Right cardiac atrium (tissue), 5 donors: ENCODE measurements around the gene CES5A. TPM values are rescaled to one million over a fixed set of nuclear protein-coding genes. Genes with fewer than 3 reads are reported as not detected.
A peak's percentile ranks its signal among the peaks of the same experiment; 100 is the strongest.
"Not testable (repeated sequence)": the region's sequence is repeated elsewhere in the genome, so short reads cannot be mapped to it uniquely, and the experiment has no call there.

ENCODE experiments used
- ATAC-seq, 2 donors: fragments of 200-7000 bp; cut with Tn5 transposase; one replicate each; pipeline versions ENCODE4 v1.8.0 to v1.9.1; 2020; ENCODE audit warnings: moderate library complexity in 2 of 2, mild to moderate bottlenecking in 1 of 2
- DNase-seq, 3 donors: peaks; one replicate each; pipeline ENCODE4 v3.0.0-alpha.2; 2020
- H3K27ac ChIP-seq: one replicate; pipeline ENCODE4 v1.5.1; 2013; ENCODE audit warnings: mild to moderate bottlenecking, low read length, control low read depth, moderate library complexity
- H3K27me3 ChIP-seq: one replicate; pipeline ENCODE4 v1.6.1; 2013; ENCODE audit not compliant: control insufficient read depth, insufficient read depth
- H3K4me1 ChIP-seq: one replicate; pipeline ENCODE4 v1.6.1; 2013; ENCODE audit warnings: low read length; ENCODE audit not compliant: control insufficient read depth, insufficient read depth
- H3K4me3 ChIP-seq: one replicate; pipeline ENCODE4 v1.5.1; 2013; ENCODE audit warnings: low read length, control low read depth
- H3K9me3 ChIP-seq: one replicate; pipeline ENCODE4 v1.6.1; 2013; ENCODE audit warnings: low read length; ENCODE audit not compliant: control insufficient read depth
- WGBS: extraction: QIAGEN DNeasy Blood & Tissue Kit; methylation state at CpG from one replicate; pipeline ENCODE4 v1.1.7; 2013; 5-methylcytosine and 5-hydroxymethylcytosine counted together
- intact Hi-C, 4 donors: fragments of 100-400 bp; cut with DNase I; formaldehyde crosslinking; loops; one replicate each; pipeline versions ENCODE4 v1.11.0 to v1.14.0; 2022 to 2023
- polyA plus RNA-seq: library from polyadenylated mRNA; stranded (reverse); fragments of 200-250 nt; gene quantifications from one replicate; pipeline ENCODE4 v1.2.3, GENCODE V29; 2013
- total RNA-seq, 4 donors: library from RNA; stranded (reverse); fragmentation: NEBNext Ultra II Directional; extraction: Animal tissue kit (Norgen Biotek cat#: 25700); gene quantifications; one replicate each; pipeline ENCODE4 v1.2.1, GENCODE V29; 2021
- donor health status: healthy with polysubstance abuse.
- donor health status: DM: no; HTN: yes; CAD: no.
- donor health status: DM: no; HTN: no; CAD: no.
- donor health status: DM: no; HTN: yes; CAD: no; lungs with severe emphysema.
- donor health status: DM: yes; HTN: yes; CAD: no.

CES5A gene
- total and polyA plus RNA-seq, 5 donors: 0.20 to 0.36 (median 0.27) TPM; not detected in 1

DNA sequence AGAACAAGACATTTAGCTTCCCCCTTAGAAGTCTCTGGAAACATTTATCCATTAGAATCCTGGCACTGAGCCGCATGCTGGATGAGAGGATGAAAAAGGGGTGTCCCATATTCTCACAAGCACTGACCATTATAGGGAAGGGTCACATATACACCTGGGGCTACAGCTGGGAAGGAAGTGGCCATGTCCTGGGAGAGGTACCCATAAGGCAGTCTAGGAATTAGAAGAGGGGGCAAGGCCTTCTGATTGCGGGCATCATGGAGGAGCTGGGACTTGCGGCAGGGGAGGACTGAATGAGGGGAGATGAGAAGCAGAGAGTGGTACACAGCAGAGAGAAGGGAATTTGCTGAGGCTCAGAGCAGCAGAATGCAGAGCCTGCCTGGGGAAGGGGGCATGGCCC is 45.9 kb downstream of the CES5A start:
- intact Hi-C loops, H3K27me3 ChIP-seq, H3K9me3 ChIP-seq, H3K27ac ChIP-seq, ATAC-seq, H3K4me3 ChIP-seq, DNase-seq, H3K4me1 ChIP-seq: not testable (repeated sequence)
- WGBS: 93% methylated on average over 3 of the region's 3 CpGs

DNA sequence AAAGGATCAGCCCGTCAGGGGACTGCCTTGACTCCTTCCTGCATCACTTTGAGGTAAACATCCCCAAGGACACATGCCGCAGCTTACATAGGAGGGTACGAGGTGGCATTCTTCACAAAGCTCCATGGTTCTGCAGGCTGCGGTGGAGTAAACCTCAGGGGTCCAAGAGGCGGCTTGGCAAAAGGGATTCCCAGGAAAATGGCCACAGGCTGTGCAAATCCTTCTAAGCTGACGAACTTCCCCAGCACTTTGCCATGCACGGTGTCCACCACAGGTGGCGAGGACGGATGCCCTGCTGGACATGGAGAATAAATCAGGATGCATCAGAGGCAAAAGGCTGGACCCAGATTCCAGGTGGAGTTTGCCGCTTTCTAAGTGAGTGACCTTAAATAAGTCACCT is 46.5 kb downstream of the CES5A start:
- H3K27ac ChIP-seq: no peak overlapping the region
- DNase-seq (no peak), ATAC-seq (no peak)
- no peaks in the 10 kb centered on the region for H3K4me1 ChIP-seq
- intact Hi-C loops: no loop called here
- WGBS: 76% methylated on average over 10 of the region's 10 CpGs
- no peaks in the 10 kb centered on the region for H3K27me3 ChIP-seq
- no peaks in the 10 kb centered on the region for H3K9me3 ChIP-seq
- H3K4me3 ChIP-seq: no peak overlapping the region

DNA sequence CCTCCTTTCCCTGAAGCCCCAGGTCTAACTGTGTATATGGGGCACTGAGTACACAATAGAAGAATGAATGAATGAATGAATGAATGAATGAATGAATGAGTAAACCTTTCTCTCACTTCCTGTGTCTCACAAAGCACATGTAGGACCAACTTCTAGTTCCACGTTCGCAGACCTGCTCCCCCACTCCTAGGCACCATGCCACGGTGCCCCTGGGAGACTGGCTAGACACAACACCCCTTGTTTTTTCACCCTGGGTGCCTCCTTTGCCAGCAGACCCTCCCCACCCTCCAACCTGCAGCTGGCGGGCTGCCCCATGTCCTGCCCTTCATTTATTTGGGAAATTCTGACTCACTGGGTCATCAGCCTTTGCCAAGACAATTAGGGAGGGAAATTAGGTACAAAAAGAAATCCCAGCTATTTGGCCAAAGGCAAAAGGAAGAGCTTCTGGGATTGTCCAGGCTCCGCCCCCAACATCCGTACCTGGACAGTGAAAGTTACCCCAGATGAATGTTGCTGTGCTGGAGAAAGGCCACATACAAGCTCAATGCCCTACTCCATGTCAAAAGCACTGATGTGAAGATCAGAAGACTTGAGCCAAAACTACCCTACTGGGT is 50.0 kb downstream of the CES5A start:
- WGBS: 79% methylated on average over 6 of the region's 6 CpGs
- ATAC-seq: no peak
- intact Hi-C loops: no loop called here
- Histone ChIP-seq H3K4me3 (no peak overlapping the region), H3K9me3 (no peaks in the 10 kb centered on the region), H3K27ac (no peak overlapping the region), H3K27me3 (no peaks in the 10 kb centered on the region), H3K4me1 (no peaks in the 10 kb centered on the region)
- no peak for DNase-seq

DNA sequence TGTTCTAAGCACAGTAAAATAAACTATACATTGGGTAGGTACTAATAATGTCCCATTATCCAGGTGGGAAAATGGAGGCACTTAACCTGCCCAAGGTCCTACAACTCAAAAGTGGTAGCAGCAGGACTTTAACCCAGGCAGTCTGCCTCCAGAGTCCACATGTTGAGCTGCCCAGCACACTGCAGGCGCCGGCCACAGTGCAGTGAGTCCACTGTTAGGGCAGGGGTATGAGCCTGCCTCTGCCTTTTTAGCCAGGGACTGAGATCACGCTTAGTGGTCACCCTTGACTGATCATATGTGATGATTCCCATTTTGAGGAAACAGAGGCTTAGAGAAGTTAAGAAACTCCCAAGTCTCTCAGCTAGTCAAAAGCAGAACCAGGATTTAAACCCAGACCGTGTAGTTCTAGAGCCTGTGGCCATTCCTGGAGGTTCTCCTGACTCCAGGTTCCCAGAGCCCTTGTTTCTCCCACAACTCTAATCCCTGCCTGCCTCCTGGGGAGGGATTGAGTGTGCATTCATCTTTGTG is 50.6 kb downstream of the CES5A start:
- no peaks in the 10 kb centered on the region for H3K9me3 ChIP-seq
- no peak overlapping the region for H3K4me3 ChIP-seq
- no peaks in the 10 kb centered on the region for H3K27me3 ChIP-seq
- no peak for ATAC-seq
- intact Hi-C loops: no loop called here
- H3K4me1 ChIP-seq: no peaks in the 10 kb centered on the region
- DNase-seq: no peak
- no peak overlapping the region for H3K27ac ChIP-seq
- WGBS: 90% methylated on average over 4 of the region's 4 CpGs

DNA sequence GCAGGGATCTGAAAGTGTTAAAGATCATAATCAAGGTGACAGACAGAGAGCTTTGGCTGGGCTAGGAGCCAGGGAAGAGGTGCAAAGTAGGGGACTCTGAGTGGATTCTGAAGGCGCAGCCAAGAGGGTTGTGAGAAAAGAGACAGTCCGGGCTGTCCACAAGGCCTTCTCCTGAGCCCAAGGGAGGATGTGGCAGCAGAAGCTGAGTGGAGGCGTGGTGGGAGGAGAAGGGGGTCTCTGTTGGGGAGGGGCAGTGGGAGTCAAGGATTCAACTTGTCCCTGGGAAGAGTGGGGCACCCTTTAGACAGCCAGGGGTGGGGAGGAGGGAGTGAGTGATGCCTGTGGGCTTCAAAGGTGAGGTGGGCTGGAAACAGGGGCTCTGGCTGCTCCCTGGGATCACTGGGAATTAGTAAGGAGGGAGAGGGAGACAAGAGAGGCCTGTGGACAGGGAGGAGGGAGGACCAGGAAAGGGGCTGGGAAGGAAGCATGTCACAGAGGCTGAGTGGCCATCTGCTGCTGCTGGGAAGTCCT is 52.8 kb downstream of the CES5A start:
- Histone ChIP-seq H3K4me3 (no peak overlapping the region), H3K27me3 (no peaks in the 10 kb centered on the region), H3K27ac (no peak overlapping the region), H3K9me3 (no peaks in the 10 kb centered on the region), H3K4me1 (no peaks in the 10 kb centered on the region)
- no peak for ATAC-seq
- intact Hi-C loops: no loop called here
- WGBS: 62% methylated on average over 3 of the region's 3 CpGs
- DNase-seq: no peak

DNA sequence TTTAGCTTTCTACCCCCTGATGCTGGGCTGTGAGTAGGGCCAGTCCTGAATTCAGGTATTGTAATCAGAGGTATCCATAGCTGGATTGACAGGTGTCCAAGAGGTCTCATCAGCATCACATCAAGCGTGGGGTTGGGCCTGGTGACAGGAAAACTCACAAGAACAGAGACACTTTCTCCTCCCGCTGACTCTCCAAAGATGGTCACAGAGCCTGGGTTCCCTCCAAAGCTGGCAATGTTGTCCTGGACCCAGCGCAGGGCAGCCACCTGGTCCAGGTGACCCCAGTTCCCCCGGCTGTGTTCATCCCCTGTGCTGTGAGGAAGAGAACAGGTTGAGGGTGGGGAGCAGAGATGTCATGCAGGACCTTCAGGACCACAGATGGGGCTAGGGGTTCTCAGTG is 54.0 kb downstream of the CES5A start:
- DNase-seq (no peak), ATAC-seq (no peak)
- no peaks in the 10 kb centered on the region for H3K27me3 ChIP-seq
- intact Hi-C loops: no loop called here
- H3K4me3 ChIP-seq: no peak overlapping the region
- H3K9me3 ChIP-seq: no peaks in the 10 kb centered on the region
- no peaks in the 10 kb centered on the region for H3K4me1 ChIP-seq
- WGBS: 82% methylated on average over 4 of the region's 4 CpGs
- H3K27ac ChIP-seq: no peak overlapping the region

DNA sequence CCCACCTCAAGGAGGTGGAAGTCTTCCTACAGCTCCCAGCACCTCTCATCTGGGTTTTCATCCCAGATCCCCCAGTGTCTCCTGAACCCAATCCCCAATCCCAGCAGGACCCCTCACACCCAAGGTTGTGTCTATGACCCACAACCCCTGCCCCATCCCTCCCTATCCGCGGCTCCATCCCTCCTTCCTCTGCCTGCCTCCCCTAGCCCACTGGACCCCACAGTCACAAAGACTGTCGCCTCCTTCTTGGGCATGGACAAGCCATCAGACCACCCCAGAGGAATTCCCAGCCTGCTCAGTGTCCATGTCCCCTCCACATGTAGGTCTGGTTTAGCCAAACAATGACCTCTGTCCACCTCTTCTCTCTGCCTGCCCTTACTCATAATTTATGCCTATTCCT is 54.6 kb downstream of the CES5A start:
- Histone ChIP-seq H3K4me1 (no peaks in the 10 kb centered on the region), H3K27me3 (no peaks in the 10 kb centered on the region), H3K9me3 (no peaks in the 10 kb centered on the region), H3K27ac (no peak overlapping the region), H3K4me3 (no peak overlapping the region)
- 89% methylated on average over 3 of the region's 3 CpGs for WGBS
- no peak for DNase-seq
- ATAC-seq: no peak
- intact Hi-C loops: no loop called here

DNA sequence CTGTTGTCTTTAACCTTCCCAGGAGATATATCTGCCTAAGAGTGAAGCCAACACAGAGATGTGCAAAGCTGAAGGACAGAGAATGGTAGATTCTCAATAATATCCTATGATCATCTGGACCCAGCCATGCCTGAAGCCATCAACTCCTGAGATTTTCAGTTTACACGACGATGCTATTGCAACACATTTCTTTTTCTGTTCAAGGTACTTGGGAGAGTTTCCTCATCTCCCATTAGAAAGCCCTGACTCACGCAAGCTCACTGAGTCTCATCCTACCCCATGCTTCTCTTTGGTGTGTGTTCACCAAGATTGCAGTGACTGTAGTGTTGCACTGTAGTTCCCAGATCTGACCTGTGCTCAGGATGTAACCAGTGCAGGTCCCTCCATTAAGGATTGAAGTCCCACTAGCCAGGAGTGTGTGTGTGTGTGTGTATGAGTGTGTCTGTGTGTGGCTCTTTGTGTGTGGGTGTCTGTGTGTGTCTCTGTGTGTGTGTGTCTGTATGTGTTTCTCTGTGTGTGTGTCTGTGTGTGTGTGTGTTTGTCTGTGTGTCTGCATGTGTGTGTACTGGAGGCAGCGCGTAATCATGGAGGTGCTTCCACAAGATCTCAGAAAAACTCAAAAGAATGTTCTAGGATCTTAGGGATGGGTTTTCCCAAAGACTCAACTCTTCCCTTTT is 57.8 kb downstream of the CES5A start:
- ATAC-seq: no peak
- Histone ChIP-seq H3K27ac (no peak overlapping the region), H3K27me3 (no peaks in the 10 kb centered on the region), H3K9me3 (no peaks in the 10 kb centered on the region), H3K4me1 (no peaks in the 10 kb centered on the region), H3K4me3 (no peak overlapping the region)
- DNase-seq: no peak
- WGBS: 88% methylated on average over 5 of the region's 5 CpGs
- intact Hi-C loops: no loop called here

DNA sequence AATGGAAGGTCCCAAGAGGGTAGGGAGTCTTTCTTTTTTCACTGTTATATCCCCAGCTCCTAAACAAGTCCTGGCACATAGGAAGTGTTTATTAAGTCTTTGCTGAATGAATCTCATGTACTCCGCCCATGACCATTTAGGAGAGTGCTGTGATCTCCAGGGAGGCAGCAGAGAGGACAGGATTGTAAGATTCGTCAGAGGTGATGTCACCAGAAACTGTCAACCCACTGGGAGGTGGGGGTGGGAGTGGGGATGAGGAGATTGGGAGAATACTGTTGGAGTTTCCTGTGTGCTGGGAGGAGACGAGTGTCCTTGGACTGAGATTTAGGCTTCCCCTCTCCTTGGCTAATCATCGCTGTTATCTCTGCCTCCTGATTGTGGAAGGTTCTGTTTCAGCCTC is 59.0 kb downstream of the CES5A start:
- H3K9me3 ChIP-seq, intact Hi-C loops, H3K4me1 ChIP-seq, H3K4me3 ChIP-seq, H3K27ac ChIP-seq, H3K27me3 ChIP-seq: not testable (repeated sequence)
- DNase-seq: peak in 1 of 3 donors; percentile 38
- ATAC-seq: peak in 1 of 2 donors; percentile 61
- 44% methylated on average over 4 of the region's 4 CpGs for WGBS

DNA sequence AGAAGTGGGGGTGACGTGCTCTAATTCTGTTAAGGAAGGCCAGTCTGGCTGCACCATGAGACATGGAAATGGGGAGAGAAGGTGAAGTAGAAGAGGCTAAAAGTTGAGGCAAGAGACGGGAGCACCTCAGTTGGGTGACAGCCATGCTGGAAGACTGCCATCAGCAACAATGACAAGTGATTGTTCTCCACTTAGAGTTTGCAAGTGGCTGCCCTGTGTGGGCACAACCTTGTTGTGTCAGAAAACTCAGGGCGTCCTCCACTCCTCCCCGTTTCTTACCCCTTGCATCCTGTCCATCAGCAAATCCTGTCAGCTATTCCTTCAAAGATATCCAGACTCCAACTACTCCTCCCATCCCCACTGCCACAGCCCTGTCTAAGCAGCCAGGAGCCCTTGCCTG is 59.9 kb downstream of the CES5A start:
- Histone ChIP-seq H3K9me3 (no peaks in the 10 kb centered on the region), H3K4me3 (no peak overlapping the region), H3K27ac (no peak overlapping the region), H3K27me3 (no peaks in the 10 kb centered on the region), H3K4me1 (no peaks in the 10 kb centered on the region)
- intact Hi-C loops: no loop called here
- ATAC-seq (no peak), DNase-seq (no peak)
- WGBS: 61% methylated on average over 4 of the region's 4 CpGs

DNA sequence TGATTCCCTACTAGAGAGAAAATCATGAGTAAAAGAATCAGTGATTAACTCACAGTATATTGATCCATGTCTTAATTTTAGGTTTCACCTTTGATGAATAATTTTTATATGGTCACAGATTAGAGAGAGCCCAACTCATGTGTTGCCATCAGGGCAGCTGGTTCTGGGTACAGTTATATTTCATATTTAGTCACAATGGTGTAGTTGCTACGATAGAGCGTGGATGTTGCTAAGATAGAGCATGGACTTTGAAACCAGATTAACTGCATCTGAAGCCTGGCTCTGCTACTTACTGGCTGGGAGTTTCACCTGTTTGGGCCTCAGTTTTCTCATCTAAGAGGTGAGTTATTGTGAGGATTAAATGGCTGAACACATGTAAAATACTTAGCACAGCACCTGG is 61.0 kb downstream of the CES5A start:
- H3K4me1 ChIP-seq, H3K4me3 ChIP-seq, H3K27ac ChIP-seq, DNase-seq, intact Hi-C loops, H3K9me3 ChIP-seq, H3K27me3 ChIP-seq, ATAC-seq: not testable (repeated sequence)
- WGBS: 77% methylated on average over 2 of the region's 2 CpGs
